GM19328 (cell line): Measurements from ENCODE around the gene TPST1.

Source experiments
- ATAC-seq: cut with Tn5 transposase; IDR thresholded peaks from one replicate; pipeline ENCODE4 v1.9.1; 2021; ENCODE audit warnings: mild to moderate bottlenecking, moderate library complexity; ENCODE audit not compliant: unreplicated experiment

Gene TPST1

DNA sequence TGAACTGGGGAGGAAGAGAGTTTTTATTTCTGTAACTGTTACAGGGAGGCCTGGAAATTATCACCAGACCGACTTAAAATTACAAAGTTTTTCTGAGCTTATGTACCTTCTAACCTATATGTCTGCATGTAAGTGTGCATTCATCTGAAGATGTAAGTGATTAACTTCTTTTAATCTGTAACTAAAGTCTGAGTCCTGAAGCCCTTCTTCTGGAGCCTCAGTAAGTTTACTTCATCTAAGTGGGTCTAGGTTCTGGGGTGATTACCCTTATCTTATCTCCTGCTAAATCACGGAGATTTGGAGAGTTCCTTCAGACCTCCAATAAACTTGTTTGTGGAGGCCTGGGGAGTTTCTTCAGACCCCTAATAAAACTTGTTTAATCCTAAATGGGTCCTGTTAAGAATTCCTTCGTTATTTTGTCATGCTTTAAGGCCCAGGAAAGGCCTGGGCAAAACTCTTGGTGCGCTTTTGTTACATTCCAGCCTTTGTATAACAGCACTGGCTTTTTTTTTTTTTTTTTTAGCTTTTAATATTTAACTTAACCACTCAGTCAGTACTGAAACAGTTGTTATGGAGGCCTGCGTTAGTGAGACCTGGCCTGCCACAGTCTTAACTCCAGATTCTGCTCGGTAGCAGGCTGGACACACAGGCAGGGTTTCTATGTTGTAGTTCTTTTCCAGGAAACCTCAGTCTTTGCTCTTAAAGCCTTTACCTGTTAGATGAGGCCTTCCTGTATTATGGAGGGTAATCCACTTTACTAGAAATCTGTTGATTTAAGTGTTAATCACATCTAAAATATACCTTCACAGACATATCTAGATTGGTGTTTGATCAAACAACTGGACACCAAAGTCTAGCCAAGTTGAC is 33.0 kb downstream of the TPST1 start:
- ATAC-seq, result no peak

DNA sequence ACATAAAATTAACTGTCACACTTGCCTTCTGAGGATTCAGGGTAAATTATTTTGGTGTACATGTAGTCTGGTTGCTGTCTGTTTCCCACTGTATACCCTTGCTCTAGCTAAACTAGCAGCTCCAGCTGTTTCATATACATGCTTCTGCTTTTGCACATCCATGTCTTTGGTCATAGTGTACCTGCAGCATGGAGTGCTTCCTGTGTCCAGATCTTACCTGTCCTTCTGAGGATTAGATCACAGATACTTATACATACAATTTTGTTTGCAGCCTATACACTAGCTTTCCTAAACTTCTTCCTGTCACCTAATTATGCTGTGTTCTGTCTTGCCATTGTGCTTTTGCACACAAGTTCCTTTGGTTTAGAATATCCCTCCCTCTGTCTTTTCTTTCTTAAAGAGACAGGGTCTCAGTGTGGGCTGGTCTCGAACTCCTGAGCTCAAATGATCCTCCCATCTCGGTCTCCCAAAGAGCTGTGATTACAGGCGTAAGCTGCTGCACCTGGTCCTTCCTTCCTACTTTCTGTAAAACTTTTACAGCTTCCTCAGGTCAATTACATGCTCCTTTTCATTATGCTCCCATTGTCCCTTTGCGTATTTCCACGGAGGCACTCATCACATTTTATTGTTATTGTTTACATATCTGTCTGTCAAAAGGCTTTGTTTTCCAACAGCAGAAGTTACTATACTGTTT is 33.8 kb downstream of the TPST1 start:
- ATAC-seq, result no peak

DNA sequence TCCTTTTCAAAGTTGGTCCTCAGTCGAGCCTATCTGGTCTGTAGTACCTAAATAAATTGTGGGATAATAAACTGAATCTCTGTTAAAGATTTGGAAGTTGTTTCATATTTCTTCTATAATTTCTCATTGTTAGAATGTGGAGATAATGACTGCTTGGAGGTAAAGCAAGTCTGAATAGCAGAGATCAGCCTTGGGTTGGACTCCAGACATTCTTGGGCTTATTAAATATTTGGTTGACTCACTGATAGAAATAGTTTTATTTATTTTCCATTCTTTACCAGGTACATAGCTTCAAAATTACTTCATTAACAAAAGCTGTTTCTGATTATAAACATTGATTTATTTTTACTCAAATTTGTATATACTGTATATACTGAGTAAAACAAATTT is 34.3 kb downstream of the TPST1 start:
- no peak for ATAC-seq

DNA sequence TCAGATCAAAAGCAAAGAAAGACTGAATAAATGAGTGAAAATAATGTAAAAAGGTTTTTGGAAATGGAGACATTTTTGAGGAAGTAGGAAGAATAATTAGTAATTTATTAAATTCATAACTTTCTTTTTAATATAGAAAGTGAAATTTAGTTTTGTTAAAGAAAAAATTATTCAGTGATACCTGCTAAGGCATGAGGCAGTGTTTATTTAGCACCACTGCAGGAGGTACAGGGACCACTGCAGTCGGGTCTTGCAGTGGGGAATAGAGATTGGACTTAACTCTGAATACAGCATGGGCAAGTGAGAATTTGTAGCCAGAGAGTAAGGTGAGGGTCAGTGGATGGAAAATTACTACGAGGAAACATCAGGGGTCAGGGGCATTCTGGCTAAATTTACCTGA is 39.9 kb downstream of the TPST1 start:
- no peak for ATAC-seq

DNA sequence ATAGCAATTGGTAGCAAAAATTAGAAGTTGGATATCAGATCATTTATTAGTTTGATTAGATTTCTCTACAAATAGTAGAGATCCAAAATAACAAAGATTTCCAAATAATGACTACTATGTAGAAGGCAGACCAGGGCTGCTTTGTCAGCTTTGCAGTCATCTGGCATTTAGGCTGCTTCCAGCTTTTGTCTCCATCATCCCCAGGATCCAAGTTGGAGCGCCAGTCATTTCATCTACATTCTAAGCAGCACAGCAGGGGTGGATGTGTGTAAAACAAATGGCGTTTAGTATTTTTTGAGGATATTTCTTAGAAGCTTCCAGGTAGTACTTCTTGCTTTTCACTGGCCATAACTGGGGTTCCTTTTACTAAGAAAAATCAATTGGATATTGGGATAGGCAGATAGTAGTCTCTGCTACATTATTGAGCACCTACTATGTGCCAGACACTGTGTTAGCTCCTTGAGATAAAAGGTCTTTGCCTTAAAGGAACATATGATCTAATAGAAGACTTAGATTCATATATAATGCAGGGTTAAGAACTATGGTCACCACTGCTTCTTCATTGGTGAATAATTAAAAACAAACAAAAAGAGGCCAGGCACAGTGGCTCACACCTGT is 41.5 kb downstream of the TPST1 start:
- ATAC-seq, result no peak

DNA sequence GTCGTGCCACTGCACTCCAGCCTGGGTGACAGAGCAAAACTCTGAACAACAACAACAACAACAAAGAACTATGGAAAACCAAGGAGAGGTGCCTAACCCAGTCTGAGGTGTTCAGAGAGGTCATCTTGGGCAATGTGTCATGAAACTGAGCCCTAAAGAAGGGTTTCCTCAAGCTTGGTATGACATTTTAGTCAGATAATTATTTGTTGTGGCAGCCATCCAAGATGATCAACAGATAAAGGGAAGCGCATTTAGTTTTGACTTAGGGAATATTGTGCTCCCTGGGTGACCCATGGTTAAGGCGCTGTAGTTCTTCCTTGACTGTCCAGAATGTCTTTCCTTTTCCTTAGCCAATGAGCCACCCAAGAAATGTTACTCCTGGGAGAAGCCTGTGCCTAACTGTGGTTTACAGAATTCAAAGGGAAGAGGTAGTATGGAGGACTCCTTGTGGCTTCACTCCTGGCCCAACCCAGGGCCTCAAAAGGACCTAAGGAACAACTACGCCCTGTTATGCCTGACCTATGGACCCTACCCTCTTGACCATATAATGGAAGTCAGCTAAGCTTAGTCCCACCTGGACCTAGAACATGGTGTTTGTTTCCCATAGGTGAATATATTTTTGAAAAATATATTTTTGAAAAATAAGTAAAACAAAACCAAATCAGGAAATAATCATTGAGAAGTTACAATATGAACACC is 42.4 kb downstream of the TPST1 start:
- no peak for ATAC-seq

DNA sequence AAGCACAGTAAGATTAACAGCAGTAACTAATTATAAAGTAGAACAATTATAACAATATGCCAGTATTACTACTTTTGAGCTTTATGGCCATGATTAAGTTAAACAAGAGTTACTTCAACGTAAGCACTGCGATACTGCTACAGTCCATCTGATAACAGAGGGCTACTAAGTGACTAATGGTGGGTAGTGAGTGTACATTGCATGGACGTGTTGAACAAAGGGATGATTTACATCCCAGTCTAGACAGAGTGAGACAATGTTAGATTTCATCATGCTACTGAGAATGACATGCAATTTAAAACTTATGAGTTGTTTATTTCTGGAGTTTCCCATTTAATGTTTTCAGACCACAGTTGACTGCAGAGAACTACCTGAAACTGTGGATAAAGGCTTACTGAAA is 45.6 kb downstream of the TPST1 start:
- ATAC-seq, result no peak

DNA sequence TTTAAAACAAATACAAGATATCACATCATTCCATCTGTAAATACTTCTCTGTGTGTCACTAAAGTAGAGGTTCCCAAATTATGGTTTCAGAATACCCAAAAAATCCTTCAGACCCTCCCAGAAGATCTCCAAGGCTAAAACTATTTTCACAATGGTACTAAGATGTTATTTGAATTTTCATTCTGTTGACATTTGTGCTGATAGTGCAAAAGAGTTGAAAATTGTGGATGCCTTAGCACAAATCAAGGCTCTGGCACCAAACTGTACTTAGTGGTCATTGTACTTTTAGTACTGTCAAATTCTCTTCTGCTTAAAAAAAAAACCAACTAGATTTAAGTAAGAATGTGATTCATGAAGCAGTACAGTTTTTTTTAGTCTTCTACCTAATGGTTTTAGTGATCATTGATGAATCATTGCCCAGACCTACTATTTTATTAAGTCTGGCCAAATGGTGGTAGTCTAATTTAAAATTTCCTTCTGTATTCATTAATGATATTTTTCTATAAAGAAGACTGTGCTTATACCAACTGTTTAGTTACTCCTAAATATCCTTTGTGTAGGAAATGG is 50.5 kb downstream of the TPST1 start:
- no peak for ATAC-seq

DNA sequence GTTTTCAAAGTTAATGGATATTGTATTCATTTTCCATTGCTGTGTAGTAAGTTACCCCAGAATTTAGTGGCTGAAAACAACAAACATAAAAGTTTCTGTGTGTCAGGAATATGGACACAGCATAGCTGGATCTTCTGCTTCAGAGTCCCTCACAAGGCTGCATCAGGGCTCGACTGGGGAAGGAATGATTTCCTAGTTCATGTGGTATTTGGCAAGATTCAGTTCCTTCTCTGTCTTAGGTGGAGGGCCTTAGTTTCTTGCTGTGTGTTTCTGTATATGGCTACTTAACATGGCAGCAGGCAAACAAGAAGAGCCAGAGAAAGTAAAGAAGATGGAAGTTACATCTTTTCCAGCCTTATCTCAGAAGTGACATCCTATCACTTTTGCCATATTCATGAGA is 51.1 kb downstream of the TPST1 start:
- no peak for ATAC-seq

DNA sequence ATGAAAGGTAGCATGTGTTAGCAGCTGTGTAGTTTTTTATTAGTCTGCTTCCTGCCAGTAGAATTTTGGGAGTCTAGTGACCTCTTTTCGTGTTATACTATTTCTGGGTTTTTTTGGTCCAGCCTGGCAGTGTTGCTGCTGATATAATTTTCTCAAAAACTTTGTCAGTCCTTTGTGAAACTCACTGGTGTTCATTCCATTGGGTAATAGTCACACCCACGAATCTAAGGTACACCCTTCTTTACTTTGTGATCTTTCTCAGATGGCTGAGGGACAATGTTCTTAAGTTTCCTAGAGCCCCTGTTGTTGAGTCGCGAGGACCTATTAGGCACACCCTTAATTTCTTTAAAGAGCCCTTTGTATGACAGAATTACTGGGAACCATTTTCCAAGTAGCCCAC is 52.3 kb downstream of the TPST1 start:
- ATAC-seq, result no peak

DNA sequence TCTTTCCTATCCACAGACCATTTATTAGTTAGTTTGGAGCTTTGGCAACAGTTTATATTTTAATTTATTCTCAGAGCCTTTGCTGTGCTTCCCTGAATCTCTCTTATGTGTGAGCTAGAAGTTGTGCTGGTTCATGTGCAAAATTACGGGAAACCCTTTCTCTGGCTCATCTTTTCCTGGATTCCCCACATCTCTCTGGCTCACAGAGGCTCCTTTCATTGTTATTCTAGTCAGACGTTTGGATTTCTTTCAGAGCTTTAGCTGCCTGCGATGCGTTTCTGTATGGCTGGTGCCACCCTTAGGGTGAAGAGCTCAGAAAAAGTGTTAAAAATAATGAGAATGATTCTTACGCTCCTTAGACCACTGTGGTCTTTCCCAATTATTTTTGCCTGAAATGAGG is 53.3 kb downstream of the TPST1 start:
- no peak for ATAC-seq

DNA sequence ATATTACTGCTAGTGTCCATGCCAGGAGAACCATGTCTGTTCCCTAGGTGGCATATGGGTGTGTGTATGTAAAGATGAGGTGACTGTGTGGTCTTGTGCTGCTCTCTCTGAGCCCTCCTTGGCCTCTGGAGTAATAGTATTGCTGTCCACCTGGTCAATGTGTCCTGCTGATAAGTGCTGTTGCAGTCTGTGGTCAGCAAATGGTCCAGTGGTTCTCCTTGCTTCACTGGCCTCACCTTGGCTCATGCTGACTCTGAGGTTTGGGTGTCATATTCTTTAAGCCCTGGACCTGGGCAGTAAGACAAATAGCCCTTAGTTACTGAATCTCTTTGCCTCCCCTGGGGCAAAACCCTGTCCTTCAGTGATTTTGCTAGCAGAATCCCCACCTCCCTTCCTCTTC is 56.8 kb downstream of the TPST1 start:
- ATAC-seq, result no peak

DNA sequence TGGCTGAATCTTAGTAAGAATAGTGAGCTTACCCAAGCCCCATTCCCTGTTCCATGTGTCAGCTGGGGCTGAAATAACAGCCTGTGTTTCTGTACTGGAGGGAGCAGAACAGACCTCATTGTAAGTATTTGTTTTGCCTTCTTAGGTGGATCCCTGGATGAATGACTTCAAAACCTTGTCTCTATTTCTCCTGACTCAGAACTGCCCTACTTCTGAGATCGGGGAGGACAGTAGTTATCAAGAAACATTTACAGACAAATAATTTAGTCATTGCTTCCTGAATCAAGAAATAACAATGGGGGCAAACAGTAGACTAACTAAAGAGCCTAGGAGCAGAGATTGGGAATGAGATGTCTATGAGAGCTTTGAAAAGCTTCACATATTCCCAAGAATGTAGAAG is 58.8 kb downstream of the TPST1 start:
- no peak for ATAC-seq

DNA sequence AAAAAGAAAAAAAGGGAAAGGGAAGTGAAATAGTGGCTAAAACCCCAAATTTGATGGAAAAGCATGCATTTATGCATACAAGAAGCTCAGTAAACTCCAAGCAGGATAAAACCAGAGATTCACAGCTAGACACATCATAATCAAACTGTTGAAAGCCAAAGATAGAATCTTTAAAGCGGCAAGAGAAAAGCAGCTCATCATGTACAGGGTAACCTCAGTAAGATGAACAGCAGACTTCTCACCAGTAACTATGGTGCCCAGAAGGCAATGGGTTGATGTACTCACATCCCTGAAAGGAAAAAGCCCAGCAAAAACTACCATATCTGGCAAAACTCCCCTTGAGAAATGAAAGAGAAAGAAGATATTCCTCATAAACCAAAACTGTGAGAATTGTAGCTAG is 60.4 kb downstream of the TPST1 start:
- no peak for ATAC-seq

DNA sequence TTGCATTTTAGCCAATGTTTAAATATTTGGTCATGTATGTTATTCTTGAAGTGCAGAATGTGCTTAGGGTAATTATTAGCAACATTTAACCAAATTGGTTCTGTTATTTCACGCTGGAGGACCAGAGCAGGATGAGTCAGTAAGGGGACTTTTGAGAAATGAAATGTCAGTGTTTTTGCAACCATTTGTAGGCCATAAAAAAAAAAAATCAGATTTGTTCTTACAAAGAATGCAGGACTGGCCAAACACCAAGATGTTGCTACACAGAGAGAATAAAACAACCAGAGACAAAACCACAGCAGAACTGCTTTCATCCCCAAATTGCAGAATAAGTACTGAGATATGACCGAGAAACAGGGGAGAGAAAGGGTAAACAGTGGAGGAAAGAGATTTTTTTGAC is 62.1 kb downstream of the TPST1 start:
- ATAC-seq, result no peak

DNA sequence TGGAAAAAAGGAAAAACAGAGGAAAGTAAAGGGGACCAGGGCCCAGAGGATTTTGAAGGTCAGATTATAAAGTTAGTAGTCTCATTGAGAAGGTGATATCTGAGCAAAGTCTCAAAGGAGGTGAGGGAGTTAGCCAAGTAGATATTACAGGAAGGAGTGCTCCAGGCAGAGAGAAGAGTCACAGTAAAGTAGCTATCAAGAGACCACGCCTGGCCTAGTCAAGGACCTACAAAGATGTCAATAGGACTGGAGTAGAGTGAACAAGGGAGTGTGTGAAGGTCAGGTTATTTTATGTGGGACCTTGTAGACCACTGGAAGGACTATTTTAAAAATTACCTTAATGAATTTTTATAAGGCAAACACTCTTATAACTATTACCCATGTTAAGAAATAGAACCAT is 64.8 kb downstream of the TPST1 start:
- ATAC-seq, result no peak

DNA sequence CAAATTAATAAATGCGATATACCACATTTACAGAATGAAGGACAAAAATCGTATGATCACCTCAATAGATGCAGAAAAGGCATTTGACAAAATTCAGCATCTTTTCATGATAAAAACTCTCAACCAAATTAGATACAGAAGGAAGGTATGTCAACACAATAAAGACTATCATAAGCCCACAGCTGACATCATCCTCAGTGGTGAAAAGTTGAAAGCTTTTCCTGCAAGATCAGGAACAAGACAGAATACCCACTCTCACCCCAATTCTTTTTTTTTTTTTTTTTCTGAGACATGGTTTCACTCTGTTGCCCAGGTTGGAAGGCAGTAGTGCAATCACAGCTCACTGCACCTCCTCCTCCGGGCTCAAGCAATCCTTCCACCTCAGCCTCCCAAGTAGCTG is 67.2 kb downstream of the TPST1 start:
- ATAC-seq, result no peak

DNA sequence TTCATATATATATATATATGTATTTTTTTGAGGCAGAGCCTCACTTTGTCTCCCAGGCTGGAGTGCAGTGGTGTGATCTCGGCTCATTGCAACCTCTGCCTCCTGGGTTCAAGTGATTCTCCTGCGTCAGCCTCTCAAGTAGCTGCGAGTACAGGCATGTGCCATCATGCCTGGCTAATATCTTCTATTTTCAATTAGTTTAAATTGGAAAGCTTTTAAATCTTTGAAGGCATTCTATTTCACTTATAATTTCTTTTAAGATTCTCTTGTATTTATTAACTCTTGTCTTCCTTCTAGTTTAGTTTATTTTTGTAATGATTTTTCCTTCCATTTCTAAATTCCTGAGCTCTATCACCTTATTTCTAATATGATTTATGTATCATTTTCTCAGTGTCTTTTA is 71.2 kb downstream of the TPST1 start:
- no peak for ATAC-seq

DNA sequence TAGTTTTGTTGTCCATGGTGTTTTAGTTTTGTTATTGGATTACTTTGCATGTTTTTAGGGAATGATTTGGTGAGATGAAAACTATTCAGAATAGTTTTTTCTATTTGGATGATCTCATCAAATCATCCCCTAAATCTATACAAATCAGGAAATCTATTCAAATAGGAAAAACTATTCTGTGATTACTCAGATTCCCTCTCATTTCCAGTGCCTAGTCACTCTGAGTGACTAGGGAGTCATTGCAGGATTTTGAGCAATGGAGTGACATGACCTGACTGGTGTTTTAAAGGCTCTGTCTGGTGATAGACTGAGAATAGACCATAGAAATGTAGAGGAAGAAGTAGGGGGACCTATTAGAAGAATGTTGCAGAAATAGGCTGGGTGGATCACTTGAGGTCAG is 72.4 kb downstream of the TPST1 start:
- no peak for ATAC-seq

DNA sequence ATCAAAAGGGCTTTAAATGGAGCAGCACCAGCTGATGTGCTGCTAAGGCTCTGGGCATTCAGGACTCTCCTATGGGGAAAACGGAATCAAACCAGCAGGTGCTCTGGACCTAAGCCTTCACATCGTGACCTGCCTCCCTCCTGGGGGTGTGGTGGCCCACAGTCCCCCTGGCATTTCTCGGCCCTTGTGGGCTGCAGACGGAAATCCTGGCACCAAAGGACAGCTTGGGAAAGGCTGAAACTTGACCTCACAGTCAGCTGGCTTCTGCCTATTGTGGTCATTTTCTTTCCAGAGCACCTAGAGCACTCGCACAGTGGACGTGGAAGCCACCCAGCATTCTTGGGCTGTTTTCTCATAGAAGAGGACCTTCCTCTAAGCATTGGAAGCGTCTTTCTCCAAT is 74.8 kb downstream of the TPST1 start:
- ATAC-seq, result no peak
